ENCODE results near the gene ABCC1.

DNA sequence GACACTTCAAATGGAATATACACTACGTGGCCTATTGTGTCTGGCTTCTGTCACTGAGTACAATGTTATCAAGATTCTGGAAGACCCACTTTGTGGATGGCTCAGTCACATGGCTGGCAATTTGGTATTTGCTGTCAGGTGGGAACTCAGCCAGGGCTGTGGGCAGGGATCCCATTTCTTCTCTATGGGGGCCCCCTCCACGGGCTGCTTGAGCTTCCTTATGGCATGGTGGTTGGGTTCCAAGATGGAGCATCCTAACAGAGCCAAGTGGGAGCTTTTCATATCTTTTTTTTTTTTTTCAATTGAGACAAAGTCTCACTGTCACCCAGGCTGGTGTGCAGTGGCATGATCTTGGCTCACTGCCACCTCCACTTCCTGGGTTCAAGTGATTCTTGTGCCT is 43.0 kb upstream of the ABCC1 start:
- TF ChIP-seq, protein P1, sequence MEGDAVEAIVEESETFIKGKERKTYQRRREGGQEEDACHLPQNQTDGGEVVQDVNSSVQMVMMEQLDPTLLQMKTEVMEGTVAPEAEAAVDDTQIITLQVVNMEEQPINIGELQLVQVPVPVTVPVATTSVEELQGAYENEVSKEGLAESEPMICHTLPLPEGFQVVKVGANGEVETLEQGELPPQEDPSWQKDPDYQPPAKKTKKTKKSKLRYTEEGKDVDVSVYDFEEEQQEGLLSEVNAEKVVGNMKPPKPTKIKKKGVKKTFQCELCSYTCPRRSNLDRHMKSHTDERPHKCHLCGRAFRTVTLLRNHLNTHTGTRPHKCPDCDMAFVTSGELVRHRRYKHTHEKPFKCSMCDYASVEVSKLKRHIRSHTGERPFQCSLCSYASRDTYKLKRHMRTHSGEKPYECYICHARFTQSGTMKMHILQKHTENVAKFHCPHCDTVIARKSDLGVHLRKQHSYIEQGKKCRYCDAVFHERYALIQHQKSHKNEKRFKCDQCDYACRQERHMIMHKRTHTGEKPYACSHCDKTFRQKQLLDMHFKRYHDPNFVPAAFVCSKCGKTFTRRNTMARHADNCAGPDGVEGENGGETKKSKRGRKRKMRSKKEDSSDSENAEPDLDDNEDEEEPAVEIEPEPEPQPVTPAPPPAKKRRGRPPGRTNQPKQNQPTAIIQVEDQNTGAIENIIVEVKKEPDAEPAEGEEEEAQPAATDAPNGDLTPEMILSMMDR (IDR thresholded peaks at IDR 0.05; ENCODE audit: borderline replicate concordance, extremely low read depth, low read length, poor library complexity, severe bottlenecking) = no peak
- TF ChIP-seq EZH2 (IDR thresholded peaks at IDR 0.05; ENCODE audit: borderline replicate concordance, low read depth, low read length, severe bottlenecking) = no peak

Data from DND-41 (cell line).